Measurements from ENCODE around the gene GUCY2C. TPM values are rescaled to one million over a fixed set of nuclear protein-coding genes. Genes with fewer than 3 reads are reported as not detected.

Gene GUCY2C
- total RNA-seq, 2 experiments from 2014 or later: not detected

GRCh38 chr12:14612250-14612649, 84.1 kb downstream of the GUCY2C start:
- no peak for TF ChIP-seq CTCF (IDR thresholded peaks at IDR 0.05)
- ATAC-seq (ENCODE audit: poor library complexity): no peak
- H3K4me1 ChIP-seq (ENCODE audit: insufficient read depth, low read length): no peaks in the 10 kb centered on the region
- H3K9me3 Mint-ChIP-seq: peaks cover 23% of the 10 kb centered on the region
- H3K27me3 Mint-ChIP-seq: peaks cover 12% of the 10 kb centered on the region
- no peak overlapping the region for H3K27ac Mint-ChIP-seq
- intact Hi-C loops (cut with DNase I, micrococcal nuclease): no loop called here
- H3K4me1 Mint-ChIP-seq (ENCODE audit: low read depth): no peaks in the 10 kb centered on the region
- no peak for DNase-seq
- peaks cover 0 to 18% of the 10 kb centered on the region in 2 experiments for H3K9me3 ChIP-seq (ENCODE audit: control insufficient read depth in 1 of 2, insufficient read depth in 1 of 2, low read length in 2 of 2)
- ChIA-PET CTCF (no interaction called here), POLR2A (no interaction called here)
- no peak overlapping the region for H3K4me3 ChIP-seq (ENCODE audit: low read length)
- H3K27ac ChIP-seq (ENCODE audit: low read depth in 1 of 2, low read length in 2 of 2): no peak overlapping the region
- no peaks in the 10 kb centered on the region for H3K36me3 ChIP-seq (ENCODE audit: insufficient read depth, low read length)
- peaks cover 5% of the 10 kb centered on the region for H3K36me3 Mint-ChIP-seq (ENCODE audit: low read depth)
- peaks cover 0 to 6% of the 10 kb centered on the region in 2 experiments for H3K27me3 ChIP-seq (ENCODE audit: control insufficient read depth in 1 of 2, insufficient read depth in 2 of 2, low read length in 2 of 2)
- no peak overlapping the region for H3K4me3 Mint-ChIP-seq

- Mint-ChIP-seq H3K4me3 (no peak overlapping the region), H3K4me1 (ENCODE audit: low read depth) (no peaks in the 10 kb centered on the region), H3K27ac (no peak overlapping the region), H3K36me3 (ENCODE audit: low read depth) (peaks cover 5% of the 10 kb centered on the region), H3K9me3 (peaks cover 23% of the 10 kb centered on the region), H3K27me3 (peaks cover 12% of the 10 kb centered on the region)
- Histone ChIP-seq H3K4me1 (ENCODE audit: insufficient read depth, low read length) (no peaks in the 10 kb centered on the region), H3K4me3 (ENCODE audit: low read length) (no peak overlapping the region), H3K36me3 (ENCODE audit: insufficient read depth, low read length) (no peaks in the 10 kb centered on the region), H3K9me3 (ENCODE audit: control insufficient read depth in 1 of 2, insufficient read depth in 1 of 2, low read length in 2 of 2) (peaks cover 0 to 18% of the 10 kb centered on the region in 2 experiments), H3K27me3 (ENCODE audit: control insufficient read depth in 1 of 2, insufficient read depth in 2 of 2, low read length in 2 of 2) (peaks cover 0 to 6% of the 10 kb centered on the region in 2 experiments), H3K27ac (ENCODE audit: low read depth in 1 of 2, low read length in 2 of 2) (no peak overlapping the region)
- POLR2A ChIA-PET: no interaction called here
- intact Hi-C loops (cut with DNase I, micrococcal nuclease): no loop called here
- CTCF ChIA-PET: no interaction called here
- no peak for TF ChIP-seq CTCF (IDR thresholded peaks at IDR 0.05)
- DNase-seq (no peak), ATAC-seq (ENCODE audit: poor library complexity) (no peak)
Measured at GRCh38 chr12:14611640-14612203, 84.7 kb downstream of the GUCY2C start.

GRCh38 chr12:14607568-14607967, 88.8 kb downstream of the GUCY2C start:
- no peak overlapping the region for H3K4me3 Mint-ChIP-seq
- no peak for ATAC-seq (ENCODE audit: poor library complexity)
- no peak for DNase-seq
- Histone ChIP-seq H3K27ac (ENCODE audit: low read depth in 1 of 2, low read length in 2 of 2) (no peak overlapping the region), H3K36me3 (ENCODE audit: insufficient read depth, low read length) (no peaks in the 10 kb centered on the region), H3K27me3 (ENCODE audit: control insufficient read depth in 1 of 2, insufficient read depth in 2 of 2, low read length in 2 of 2) (peaks cover 0 to 2% of the 10 kb centered on the region in 2 experiments), H3K4me1 (ENCODE audit: insufficient read depth, low read length) (no peaks in the 10 kb centered on the region), H3K9me3 (ENCODE audit: control insufficient read depth in 1 of 2, insufficient read depth in 1 of 2, low read length in 2 of 2) (peaks cover 0 to 36% of the 10 kb centered on the region in 2 experiments), H3K4me3 (ENCODE audit: low read length) (no peak overlapping the region)
- intact Hi-C loops (cut with DNase I, micrococcal nuclease): no loop called here
- ChIA-PET POLR2A (no interaction called here), CTCF (no interaction called here)
- H3K9me3 Mint-ChIP-seq: peaks cover 36% of the 10 kb centered on the region
- no peaks in the 10 kb centered on the region for H3K4me1 Mint-ChIP-seq (ENCODE audit: low read depth)
- TF ChIP-seq CTCF (IDR thresholded peaks at IDR 0.05): no peak
- H3K27ac Mint-ChIP-seq: no peak overlapping the region
- H3K36me3 Mint-ChIP-seq (ENCODE audit: low read depth): peaks cover 10% of the 10 kb centered on the region
- peaks cover 13% of the 10 kb centered on the region for H3K27me3 Mint-ChIP-seq

Measured in CD4-positive, alpha-beta T cell (primary cell).